IMR-90 (cell line): ENCODE data around the gene MAGI1. TPM values are rescaled to one million over a fixed set of nuclear protein-coding genes. Genes with fewer than 3 reads are reported as not detected.

Experiments
- ATAC-seq: fragments of 200-7000 bp; cut with Tn5 transposase; 2 replicates; pipeline ENCODE4 v1.9.1; 2020; ENCODE audit warnings: low read depth, mild to moderate bottlenecking, moderate library complexity
- BruUV-seq: library from RNA; stranded (reverse); fragments of 400-500 nt; replicated peaks from 2 replicates; lab custom pipeline; 2021; lab: Mats Ljungman, UMichigan
- CTCF ChIA-PET: fragments of 300-600 bp; formaldehyde crosslinking; extraction: SDS; loops from one replicate; lab custom pipeline; 2021; ENCODE audit warnings: antibody characterized with exemption; lab: Yijun Ruan, JAX
- POLR2A ChIA-PET: fragments of 300-600 bp; sonication (Branson Sonifier 250); formaldehyde crosslinking; loops from one replicate; lab custom pipeline; 2022; ENCODE audit warnings: antibody characterized with exemption; ENCODE audit not compliant: unreplicated experiment; lab: Charles Lee
- DNase-seq: peaks from one replicate; pipeline ENCODE4 v3.0.0; 2013
- H2AFZ ChIP-seq: replicated peaks from 2 replicates; pipeline ENCODE3; 2013; ENCODE audit warnings: low read length, mild to moderate bottlenecking; ENCODE audit not compliant: poor library complexity
- H2AK5ac ChIP-seq: 2 replicates; pipeline ENCODE4 v1.6.1; 2013; ENCODE audit warnings: low read depth, low read length, inconsistent platforms
- H2AK9ac ChIP-seq: replicated peaks from 2 replicates; pipeline ENCODE3; 2013; ENCODE audit warnings: mild to moderate bottlenecking, low read depth, low read length, moderate library complexity; ENCODE audit not compliant: poor library complexity
- H2BK120ac ChIP-seq: 2 replicates; pipeline ENCODE4 v1.6.1; 2013; ENCODE audit warnings: low read depth, low read length, inconsistent platforms
- H2BK15ac ChIP-seq: 3 replicates; pipeline ENCODE4 v1.6.1; 2013; ENCODE audit warnings: low read depth, low read length, inconsistent platforms
- H2BK20ac ChIP-seq: 2 replicates; pipeline ENCODE4 v1.6.1; 2013; ENCODE audit warnings: low read depth, mild to moderate bottlenecking, inconsistent platforms, low read length, moderate library complexity
- H2BK5ac ChIP-seq: 2 replicates; pipeline ENCODE4 v1.6.1; 2013; ENCODE audit warnings: mild to moderate bottlenecking, low read depth, low read length, inconsistent platforms; ENCODE audit not compliant: poor library complexity, severe bottlenecking
- H3K14ac ChIP-seq: replicated peaks from 2 replicates; pipeline ENCODE4 v1.6.1; 2013; ENCODE audit warnings: low read depth, low read length, inconsistent platforms
- H3K18ac ChIP-seq: 2 replicates; pipeline ENCODE4 v1.6.1; 2013; ENCODE audit warnings: low read depth, low read length, control low read depth
- H3K23ac ChIP-seq: 2 replicates; pipeline ENCODE4 v1.6.1; 2013; ENCODE audit warnings: low read depth, low read length, inconsistent platforms
- H3K27ac ChIP-seq: 2 replicates; pipeline ENCODE4 v1.5.1; 2013; ENCODE audit warnings: mild to moderate bottlenecking, control low read depth, low read length; ENCODE audit not compliant: insufficient read depth
- H3K27me3 ChIP-seq: 2 replicates; pipeline ENCODE4 v1.6.1; 2013; ENCODE audit warnings: low read length; ENCODE audit not compliant: control insufficient read depth, insufficient read depth
- H3K36me3 ChIP-seq: 2 replicates; pipeline ENCODE4 v1.6.1; 2013; ENCODE audit warnings: low read length, mixed read lengths; ENCODE audit not compliant: control insufficient read depth, insufficient read depth
- H3K4ac ChIP-seq: 2 replicates; pipeline ENCODE4 v1.6.1; 2013; ENCODE audit warnings: low read depth, low read length, inconsistent platforms
- H3K4me1 ChIP-seq: 2 replicates; pipeline ENCODE4 v1.6.1; 2013; ENCODE audit warnings: low read length, mixed read lengths; ENCODE audit not compliant: control insufficient read depth, insufficient read depth
- H3K4me2 ChIP-seq: 2 replicates; pipeline ENCODE4 v1.6.1; 2013; ENCODE audit warnings: low read depth, mild to moderate bottlenecking, control low read depth, low read length, moderate library complexity
- H3K4me3 ChIP-seq: 2 replicates; pipeline ENCODE4 v1.5.1; 2013; ENCODE audit warnings: low read depth, mild to moderate bottlenecking, control low read depth, low read length, moderate library complexity; ENCODE audit not compliant: insufficient read depth
- H3K56ac ChIP-seq: 2 replicates; pipeline ENCODE4 v1.6.1; 2013; ENCODE audit warnings: low read length, inconsistent platforms; ENCODE audit not compliant: insufficient read depth; ENCODE audit errors: extremely low read depth
- H3K79me1 ChIP-seq, 2 experiments: 2 replicates each; pipeline ENCODE4 v1.6.1; 2013; ENCODE audit warnings: low read length in 2 of 2, inconsistent platforms in 1 of 2, low read depth in 1 of 2
- H3K9ac ChIP-seq: 2 replicates; pipeline ENCODE4 v1.6.1; 2013; ENCODE audit warnings: low read depth, low read length, control low read depth
- H3K9me1 ChIP-seq: 2 replicates; pipeline ENCODE4 v1.6.1; 2013; ENCODE audit warnings: low read length, inconsistent platforms; ENCODE audit not compliant: insufficient read depth
- H3K9me3 ChIP-seq: 2 replicates; pipeline ENCODE4 v1.6.1; 2013; ENCODE audit warnings: low read length; ENCODE audit not compliant: control insufficient read depth, insufficient read depth
- H4K20me1 ChIP-seq: 2 replicates; pipeline ENCODE4 v1.6.1; 2013; ENCODE audit warnings: low read length, inconsistent platforms; ENCODE audit not compliant: insufficient read depth
- H4K5ac ChIP-seq: 2 replicates; pipeline ENCODE4 v1.6.1; 2013; ENCODE audit warnings: mild to moderate bottlenecking, low read depth, low read length, control low read depth
- H4K8ac ChIP-seq, 2 experiments: 2 replicates each; pipeline ENCODE4 v1.6.1; 2013; ENCODE audit warnings: low read depth in 2 of 2, low read length in 2 of 2, control low read depth in 1 of 2, inconsistent platforms in 1 of 2
- H4K91ac ChIP-seq: 2 replicates; pipeline ENCODE4 v1.6.1; 2013; ENCODE audit warnings: low read depth, low read length, inconsistent platforms; ENCODE audit not compliant: insufficient read depth
- BHLHE40 ChIP-seq: fragments of 150-350 bp; IDR thresholded peaks from 2 replicates; pipeline ENCODE4 v1.6.1; 2016; ENCODE audit warnings: mild to moderate bottlenecking, low read depth, low read length
- CEBPB ChIP-seq: IDR thresholded peaks from 2 replicates; pipeline ENCODE4 v1.6.1; 2012; ENCODE audit warnings: low read depth, low read length, improper control_type of control experiment
- CHD1 ChIP-seq: IDR thresholded peaks from 2 replicates; pipeline ENCODE4 v1.6.1; 2012; ENCODE audit warnings: low read depth, low read length, improper control_type of control experiment
- FOS ChIP-seq: fragments of 150-350 bp; IDR thresholded peaks from 2 replicates; pipeline ENCODE4 v1.6.1; 2016; ENCODE audit warnings: low read depth, low read length
- MAFK ChIP-seq: IDR thresholded peaks from 2 replicates; pipeline ENCODE4 v1.6.1; 2012; ENCODE audit warnings: low read depth, low read length, improper control_type of control experiment
- MAZ ChIP-seq: IDR thresholded peaks from 2 replicates; pipeline ENCODE4 v1.6.1; 2012; ENCODE audit warnings: low read depth, mild to moderate bottlenecking, low read length, improper control_type of control experiment, moderate library complexity, borderline replicate concordance
- NFE2L2 ChIP-seq: fragments of 150-350 bp; IDR thresholded peaks from 2 replicates; pipeline ENCODE4 v1.6.1; 2016; ENCODE audit warnings: low read depth, mild to moderate bottlenecking, low read length
- POLR2A ChIP-seq: IDR thresholded peaks from 2 replicates; pipeline ENCODE4 v1.6.1; 2012; ENCODE audit warnings: mild to moderate bottlenecking, low read depth, low read length
- RAD21 ChIP-seq: IDR thresholded peaks from 2 replicates; pipeline ENCODE4 v1.6.1; 2012; ENCODE audit warnings: low read length, improper control_type of control experiment
- RCOR1 ChIP-seq: IDR thresholded peaks from 2 replicates; pipeline ENCODE4 v1.6.1; 2012; ENCODE audit warnings: mild to moderate bottlenecking, low read length, improper control_type of control experiment; ENCODE audit not compliant: insufficient replicate concordance
- RFX5 ChIP-seq: IDR thresholded peaks from 2 replicates; pipeline ENCODE4 v1.8.0; 2012; ENCODE audit warnings: low read depth, mild to moderate bottlenecking, low read length, moderate library complexity
- SMC3 ChIP-seq: fragments of 150-350 bp; IDR thresholded peaks from 2 replicates; pipeline ENCODE4 v1.6.1; 2016; ENCODE audit warnings: low read depth, mild to moderate bottlenecking, antibody characterized with exemption, low read length, moderate library complexity
- WGBS, 2 experiments: methylation state at CpG; one replicate each; pipeline versions ENCODE4 v1.1.5 to v1.1.7; 2013; ENCODE audit warnings: missing lambda C conversion rate in 2 of 2; ENCODE audit not compliant: insufficient read length in 1 of 2; ENCODE audit errors: extremely low coverage in 2 of 2; 5-methylcytosine and 5-hydroxymethylcytosine counted together
- dilution Hi-C: fragments of 300-500 bp; cut with HindIII; formaldehyde crosslinking; loops from one replicate; pipeline ENCODE4 v1.14.3; 2018; ENCODE audit warnings: low sequenced_read_pairs; ENCODE audit not compliant: unreplicated experiment
- in situ Hi-C: fragments of 300-500 bp; cut with MboI; formaldehyde crosslinking; loops from 3 replicates; pipeline ENCODE4 v1.14.3; 2019; ENCODE audit warnings: low sequenced_read_pairs, inconsistent platforms, mixed read lengths
- intact Hi-C: fragments of 100-400 bp; cut with micrococcal nuclease; formaldehyde crosslinking; loops from 2 replicates; pipeline ENCODE4 v1.10.0; 2022
- polyA plus RNA-seq, 3 experiments: library from polyadenylated mRNA; depleted of rRNA; stranded (reverse); fragments of >200 nt; gene quantifications; 2 replicates each; pipeline ENCODE4 v1.2.3, GENCODE V29; 2012; ENCODE audit warnings: low replicate concordance in 1 of 3
- total RNA-seq: library from RNA; depleted of rRNA; stranded (reverse); fragments of >200 nt; gene quantifications from 2 replicates; pipeline ENCODE4 v1.2.3, GENCODE V29; 2012
- TF ChIP-seq, protein P1 (sequence below): fragments of 150-350 bp; IDR thresholded peaks from 2 replicates; pipeline ENCODE4 v1.6.1; 2017; ENCODE audit warnings: mild to moderate bottlenecking, antibody characterized with exemption, low read length, low read depth
- TF ChIP-seq, protein P2 (sequence below): conservative IDR thresholded peaks from 2 replicates; pipeline ENCODE4 v1.5.1; 2012; ENCODE audit warnings: mild to moderate bottlenecking, low read depth, low read length, improper control_type of control experiment

Gene MAGI1
- total and polyA plus RNA-seq, 2 of the 4 experiments (the other 2 are of a cell fraction): 14.5 to 24.2 TPM

DNA sequence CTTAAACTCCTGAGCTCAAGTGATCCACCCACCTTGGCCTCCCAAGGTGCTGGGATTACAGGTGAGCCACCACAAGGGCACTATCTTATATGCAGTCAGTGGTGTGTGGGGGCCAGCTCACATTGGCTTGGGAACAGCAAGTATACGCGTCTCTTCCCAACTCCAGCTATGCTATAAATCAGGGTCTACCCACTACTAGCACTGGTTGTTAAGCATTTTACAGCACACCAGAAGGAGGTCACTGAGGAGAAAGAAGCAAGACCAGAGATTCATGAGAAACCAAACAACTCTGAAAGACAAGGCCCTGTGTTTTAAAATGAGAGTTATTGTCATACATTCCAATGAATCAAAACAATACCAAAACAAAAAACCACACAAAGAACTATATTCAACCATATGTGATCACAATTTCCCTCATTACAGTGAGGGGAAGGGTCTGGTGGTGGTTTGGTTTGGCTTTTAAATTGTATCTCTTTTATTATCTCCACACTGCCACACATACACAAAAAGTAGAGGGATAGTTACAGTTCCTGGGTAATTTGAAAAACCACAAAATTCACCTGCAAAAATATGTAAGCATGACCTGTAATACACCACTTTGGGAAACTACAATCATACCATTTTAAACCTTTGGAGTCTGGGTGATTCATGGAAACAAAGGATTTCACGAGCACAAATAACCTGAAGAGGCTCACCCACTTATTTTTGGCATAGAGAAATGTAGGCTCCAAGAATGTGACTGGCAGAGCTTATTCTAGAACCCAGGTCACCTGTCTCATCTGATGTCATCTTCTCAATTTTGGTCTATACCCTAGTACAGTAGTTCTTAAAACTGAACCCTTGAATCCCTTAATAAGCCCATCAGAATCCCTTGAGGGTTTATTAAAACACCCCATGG is 5.2 kb downstream of the MAGI1 start:
- H4K20me1 ChIP-seq: peaks cover 53% of the 10 kb centered on the region; the same call in 1 of the 2 replicates
- TF ChIP-seq CEBPB: no peak
- TF ChIP-seq MAZ: no peak
- no peak for TF ChIP-seq POLR2A
- TF ChIP-seq, protein P1, sequence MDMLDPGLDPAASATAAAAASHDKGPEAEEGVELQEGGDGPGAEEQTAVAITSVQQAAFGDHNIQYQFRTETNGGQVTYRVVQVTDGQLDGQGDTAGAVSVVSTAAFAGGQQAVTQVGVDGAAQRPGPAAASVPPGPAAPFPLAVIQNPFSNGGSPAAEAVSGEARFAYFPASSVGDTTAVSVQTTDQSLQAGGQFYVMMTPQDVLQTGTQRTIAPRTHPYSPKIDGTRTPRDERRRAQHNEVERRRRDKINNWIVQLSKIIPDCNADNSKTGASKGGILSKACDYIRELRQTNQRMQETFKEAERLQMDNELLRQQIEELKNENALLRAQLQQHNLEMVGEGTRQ: no peak
- no peak for TF ChIP-seq SMC3
- no peak for TF ChIP-seq NFE2L2
- TF ChIP-seq CHD1: no peak
- no peak for TF ChIP-seq RFX5
- no peak for TF ChIP-seq BHLHE40
- TF ChIP-seq, protein P2, sequence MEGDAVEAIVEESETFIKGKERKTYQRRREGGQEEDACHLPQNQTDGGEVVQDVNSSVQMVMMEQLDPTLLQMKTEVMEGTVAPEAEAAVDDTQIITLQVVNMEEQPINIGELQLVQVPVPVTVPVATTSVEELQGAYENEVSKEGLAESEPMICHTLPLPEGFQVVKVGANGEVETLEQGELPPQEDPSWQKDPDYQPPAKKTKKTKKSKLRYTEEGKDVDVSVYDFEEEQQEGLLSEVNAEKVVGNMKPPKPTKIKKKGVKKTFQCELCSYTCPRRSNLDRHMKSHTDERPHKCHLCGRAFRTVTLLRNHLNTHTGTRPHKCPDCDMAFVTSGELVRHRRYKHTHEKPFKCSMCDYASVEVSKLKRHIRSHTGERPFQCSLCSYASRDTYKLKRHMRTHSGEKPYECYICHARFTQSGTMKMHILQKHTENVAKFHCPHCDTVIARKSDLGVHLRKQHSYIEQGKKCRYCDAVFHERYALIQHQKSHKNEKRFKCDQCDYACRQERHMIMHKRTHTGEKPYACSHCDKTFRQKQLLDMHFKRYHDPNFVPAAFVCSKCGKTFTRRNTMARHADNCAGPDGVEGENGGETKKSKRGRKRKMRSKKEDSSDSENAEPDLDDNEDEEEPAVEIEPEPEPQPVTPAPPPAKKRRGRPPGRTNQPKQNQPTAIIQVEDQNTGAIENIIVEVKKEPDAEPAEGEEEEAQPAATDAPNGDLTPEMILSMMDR: no peak
- no peak for TF ChIP-seq RAD21
- no peak for TF ChIP-seq RCOR1
- TF ChIP-seq FOS: no peak
- no peak for TF ChIP-seq MAFK
- no peak for DNase-seq
- no peaks in the 10 kb centered on the region for H3K27me3 ChIP-seq
- H3K9ac ChIP-seq: no peak overlapping the region
- H2AK9ac ChIP-seq: no peak overlapping the region
- dilution Hi-C loops: no loop called here
- POLR2A ChIA-PET: no interaction called here
- ATAC-seq: no peak
- no peak overlapping the region for H3K27ac ChIP-seq
- in situ Hi-C loops: no loop called here
- H3K4me2 ChIP-seq: no peak overlapping the region
- intact Hi-C loops: no loop called here
- H4K8ac ChIP-seq: no peak overlapping the region
- no peak overlapping the region for H3K56ac ChIP-seq
- no peaks in the 10 kb centered on the region for H3K9me3 ChIP-seq
- no peak overlapping the region for H3K14ac ChIP-seq
- H3K4me1 ChIP-seq: peaks cover 18% of the 10 kb centered on the region
- no peak overlapping the region for H2BK120ac ChIP-seq
- CTCF ChIA-PET: no interaction called here
- peaks cover 14% of the 10 kb centered on the region for H3K9me1 ChIP-seq
- H2BK15ac ChIP-seq: no peak overlapping the region
- peaks cover 24 to 80% of the 10 kb centered on the region in 2 experiments; a peak in 3 of 4 replicates for H3K79me1 ChIP-seq
- WGBS, 2 experiments: no CpG with 5 or more reads among the region's 3 CpGs
- no peak overlapping the region for H3K18ac ChIP-seq
- no peak overlapping the region for H3K23ac ChIP-seq
- no peak overlapping the region for H3K4me3 ChIP-seq
- H2BK5ac ChIP-seq: no peak overlapping the region
- H2AFZ ChIP-seq: no peak overlapping the region
- H4K5ac ChIP-seq: no peak overlapping the region
- H3K4ac ChIP-seq: no peak overlapping the region
- no peaks in the 10 kb centered on the region for H3K36me3 ChIP-seq
- H2AK5ac ChIP-seq: no peak overlapping the region; the same call in 1 of the 2 replicates
- BruUV-seq: no TSS peak
- no peak overlapping the region for H4K91ac ChIP-seq
- H2BK20ac ChIP-seq: no peak overlapping the region
